ENCODE data around the gene MED17.

Gene MED17

GRCh38 chr11:93814966-93815633, 31.0 kb downstream of the MED17 start:
- no peak for DNase-seq

- no peak for DNase-seq
Observed at GRCh38 chr11:93817426-93818348, 33.6 kb downstream of the MED17 start.

- no peak for DNase-seq
Observed at GRCh38 chr11:93819966-93820695, 36.0 kb downstream of the MED17 start.

- no peak for DNase-seq
Observed at GRCh38 chr11:93820847-93821246, 36.8 kb downstream of the MED17 start.

- no peak for DNase-seq
Observed at GRCh38 chr11:93821617-93822016, 37.5 kb downstream of the MED17 start.

GRCh38 chr11:93822359-93822758, 38.3 kb downstream of the MED17 start:
- no peak for DNase-seq

GRCh38 chr11:93823210-93823609, 39.1 kb downstream of the MED17 start:
- DNase-seq: no peak

GRCh38 chr11:93827363-93827762, 43.3 kb downstream of the MED17 start:
- DNase-seq: no peak

- no peak for DNase-seq
Observed at GRCh38 chr11:93829598-93829997, 45.5 kb downstream of the MED17 start.

- DNase-seq: no peak
Observed at GRCh38 chr11:93831343-93832127, 47.5 kb downstream of the MED17 start.

- DNase-seq: no peak
Observed at GRCh38 chr11:93832780-93833179, 48.7 kb downstream of the MED17 start.

- DNase-seq: no peak
Observed at GRCh38 chr11:93838967-93839366, 54.9 kb downstream of the MED17 start.

GRCh38 chr11:93840180-93840579, 56.1 kb downstream of the MED17 start:
- no peak for DNase-seq

GRCh38 chr11:93840981-93841380, 56.9 kb downstream of the MED17 start:
- no peak for DNase-seq

- no peak for DNase-seq
Observed at GRCh38 chr11:93841446-93841845, 57.4 kb downstream of the MED17 start.

GRCh38 chr11:93842034-93842433, 58.0 kb downstream of the MED17 start:
- no peak for DNase-seq

- DNase-seq: no peak
Observed at GRCh38 chr11:93842461-93842860, 58.4 kb downstream of the MED17 start.

GRCh38 chr11:93843906-93844305, 59.8 kb downstream of the MED17 start:
- DNase-seq: no peak

GRCh38 chr11:93844568-93844967, 60.5 kb downstream of the MED17 start:
- DNase-seq: no peak

GRCh38 chr11:93845181-93846092, 61.4 kb downstream of the MED17 start:
- no peak for DNase-seq

Data from anterior cingulate cortex (tissue), 58 donors.